Measurements from ENCODE around the gene CCRL2. TPM values are rescaled to one million over a fixed set of nuclear protein-coding genes. Genes with fewer than 3 reads are reported as not detected.

Gene CCRL2
- total RNA-seq, result 3.5 and 4.1 TPM in 2 replicates

- intact Hi-C loops (cut with micrococcal nuclease), result loop anchor here (5.0 kb wide), 1 partner anchor 35 kb away; no protein-coding TSS in a partner anchor
These were observed at the start of gene CCRL2, which contains the start of gene CCR5AS for GRCh38 chr3:46406788-46407611. CCRL2 (plus strand) TSS chr3:46407259; CDS start chr3:46408080, 821 bp downstream. CCR5AS (minus strand) TSS chr3:46407066.

- intact Hi-C loops (cut with micrococcal nuclease), result no loop called here
These were observed 48.6 kb upstream of the CCRL2 start for GRCh38 chr3:46358466-46358865.

- intact Hi-C loops (cut with micrococcal nuclease), result no loop called here
These were observed 47.1 kb upstream of the CCRL2 start for GRCh38 chr3:46359733-46360493.

GRCh38 chr3:46360907-46361306 is 46.2 kb upstream of the CCRL2 start:
- intact Hi-C loops (cut with micrococcal nuclease), result no loop called here

- intact Hi-C loops (cut with micrococcal nuclease), result no loop called here
These were observed 45.4 kb upstream of the CCRL2 start for GRCh38 chr3:46361408-46362283.

GRCh38 chr3:46365041-46365440 is 42.0 kb upstream of the CCRL2 start:
- intact Hi-C loops (cut with micrococcal nuclease), result no loop called here

GRCh38 chr3:46365737-46366524 is 41.1 kb upstream of the CCRL2 start:
- intact Hi-C loops (cut with micrococcal nuclease), result no loop called here

- intact Hi-C loops (cut with micrococcal nuclease), result no loop called here
These were observed 39.2 kb upstream of the CCRL2 start for GRCh38 chr3:46367811-46368210.

- intact Hi-C loops (cut with micrococcal nuclease), result no loop called here
These were observed 38.5 kb upstream of the CCRL2 start for GRCh38 chr3:46368569-46368968.

GRCh38 chr3:46369151-46369550 is 37.9 kb upstream of the CCRL2 start:
- intact Hi-C loops (cut with micrococcal nuclease), result no loop called here

- intact Hi-C loops (cut with micrococcal nuclease), result loop anchor here (1.0 to 5.0 kb wide), 4 partner anchors 19 to 271 kb away; partner anchors contain the start of gene CCR1
These were observed 37.4 kb upstream of the CCRL2 start for GRCh38 chr3:46369675-46370132.

- intact Hi-C loops (cut with micrococcal nuclease), result loop anchor here (1.0 to 5.0 kb wide), 5 partner anchors 21 to 272 kb away; partner anchors contain the start of gene CCR1
These were observed 36.1 kb upstream of the CCRL2 start, which contains the start of gene CCR5 for GRCh38 chr3:46370839-46371518. CCR5 (plus strand) TSS chr3:46370946; CDS start chr3:46372903, 1,957 bp downstream.

GRCh38 chr3:46371519-46372340 is 35.3 kb upstream of the CCRL2 start:
- intact Hi-C loops (cut with micrococcal nuclease), result loop anchor here (1.0 to 5.0 kb wide), 5 partner anchors 91 to 273 kb away; partner anchors contain the start of gene CCR1

GRCh38 chr3:46372492-46373359 is 34.3 kb upstream of the CCRL2 start:
- intact Hi-C loops (cut with micrococcal nuclease), result loop anchor here (1.0 to 5.0 kb wide), 2 partner anchors 96 to 145 kb away; no protein-coding TSS in a partner anchor

GRCh38 chr3:46374755-46375154 is 32.3 kb upstream of the CCRL2 start:
- intact Hi-C loops (cut with micrococcal nuclease), result loop anchor here (5.0 kb wide), 1 partner anchor 147 kb away; no protein-coding TSS in a partner anchor

- intact Hi-C loops (cut with micrococcal nuclease), result no loop called here
These were observed 31.8 kb upstream of the CCRL2 start for GRCh38 chr3:46375218-46375617.

GRCh38 chr3:46375814-46376213 is 31.2 kb upstream of the CCRL2 start:
- intact Hi-C loops (cut with micrococcal nuclease), result no loop called here
